SHP77 (cell line): ENCODE data around the gene CELA3B.
A peak's percentile ranks its signal among the peaks of the same experiment; 100 is the strongest.
"Not testable (repeated sequence)": the region's sequence is repeated elsewhere in the genome, so short reads cannot be mapped to it uniquely, and the experiment has no call there.

ENCODE experiments used
- DNase-seq, 2 experiments: peaks; one replicate each; lab custom pipeline; 2025; lab: John Stamatoyannopoulos, UW

The CELA3B gene, protein sequence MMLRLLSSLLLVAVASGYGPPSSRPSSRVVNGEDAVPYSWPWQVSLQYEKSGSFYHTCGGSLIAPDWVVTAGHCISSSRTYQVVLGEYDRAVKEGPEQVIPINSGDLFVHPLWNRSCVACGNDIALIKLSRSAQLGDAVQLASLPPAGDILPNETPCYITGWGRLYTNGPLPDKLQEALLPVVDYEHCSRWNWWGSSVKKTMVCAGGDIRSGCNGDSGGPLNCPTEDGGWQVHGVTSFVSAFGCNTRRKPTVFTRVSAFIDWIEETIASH

DNA sequence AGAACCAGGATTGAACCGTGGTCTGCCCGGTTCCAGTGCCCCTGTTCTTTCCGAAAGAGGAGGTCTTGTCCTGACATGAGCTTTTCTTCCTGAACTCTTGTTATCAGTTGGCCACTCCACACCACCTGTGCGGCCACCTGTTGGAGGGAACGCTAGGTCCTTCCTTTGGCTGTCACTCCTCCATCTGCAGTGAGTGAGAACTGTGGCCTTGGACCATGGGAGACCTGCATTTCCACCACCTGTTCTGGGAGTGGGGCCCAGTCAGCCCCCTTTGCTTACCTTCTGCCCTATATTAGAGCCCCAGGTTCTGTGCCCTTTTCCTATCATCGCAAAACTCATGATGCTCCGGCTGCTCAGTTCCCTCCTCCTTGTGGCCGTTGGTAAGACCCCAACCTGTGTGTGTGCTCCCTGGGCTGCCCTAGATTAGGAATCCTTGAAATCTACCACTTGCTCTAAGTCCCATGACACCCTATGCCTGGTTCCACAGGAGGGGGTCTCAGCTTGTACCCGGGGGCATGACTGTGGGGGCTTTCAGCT is at the start of gene CELA3B:
TSS of gene CELA3B (plus strand) at position 320 of the 537 bp plus-strand sequence. CDS start at position 338, 18 bp downstream.
- DNase-seq, result not testable (repeated sequence)

DNA sequence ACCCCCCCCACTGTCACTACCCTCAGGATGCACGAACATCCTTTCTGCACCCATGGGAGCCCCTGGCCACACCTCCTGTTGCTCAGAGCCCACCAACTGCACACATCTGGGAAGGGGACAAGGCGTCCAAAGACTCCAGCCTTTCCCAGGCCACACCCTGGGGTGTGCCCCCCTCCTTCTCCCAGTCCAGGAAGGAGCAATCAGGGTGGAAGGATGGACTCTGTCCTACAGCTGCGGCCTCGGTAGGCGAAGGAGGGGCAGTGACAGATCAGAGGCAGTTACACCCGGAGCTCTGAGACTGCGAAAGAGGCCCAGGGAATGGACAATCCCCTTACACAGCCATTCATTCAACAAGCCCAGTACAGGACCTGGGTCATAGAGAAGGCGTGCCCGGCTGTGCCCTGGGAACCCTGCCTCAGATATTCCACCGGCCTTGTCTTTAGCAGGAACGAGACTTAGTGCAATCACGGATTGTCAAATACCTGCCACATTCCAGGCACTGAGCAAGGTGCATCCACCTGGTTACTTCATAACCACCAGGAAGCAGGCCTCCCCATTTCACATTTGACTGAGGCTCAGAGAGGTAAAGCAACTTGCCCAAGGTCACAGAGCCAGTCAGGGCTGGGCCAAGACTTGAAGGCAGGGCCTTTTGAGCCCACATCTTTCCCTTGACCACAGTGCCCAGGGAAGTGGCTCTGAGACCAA is 49.1 kb upstream of the CELA3B start:
- DNase-seq, result no peak

DNA sequence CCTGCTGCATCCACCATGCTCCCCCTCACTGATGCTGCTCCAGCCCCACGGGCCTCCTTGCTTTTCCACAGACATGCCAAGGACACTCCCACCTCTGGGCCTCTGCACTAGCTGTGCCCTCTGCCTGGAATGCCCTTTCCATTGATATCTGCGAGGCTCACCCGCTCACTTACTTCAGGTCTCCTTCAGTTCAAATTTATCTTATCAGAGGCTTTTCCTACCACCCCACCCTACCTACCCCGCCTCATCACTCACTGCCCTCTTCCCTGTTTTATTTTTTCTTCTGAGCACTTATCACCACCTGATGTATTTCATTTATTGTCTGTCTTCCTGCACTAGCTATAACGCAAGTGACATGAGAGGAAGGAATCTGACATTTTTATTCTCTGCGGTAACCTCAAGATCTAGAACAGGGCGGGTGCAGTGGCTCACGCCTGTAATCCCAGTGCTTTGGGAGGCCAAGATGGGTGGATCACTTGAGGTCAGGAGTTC is 46.7 kb upstream of the CELA3B start:
- no peak for DNase-seq

- DNase-seq, result no peak
Measured at GRCh38 chr1:21930629-21931170, 46.1 kb upstream of the CELA3B start.

GRCh38 chr1:21931171-21932093 is 45.4 kb upstream of the CELA3B start:
- DNase-seq, result no peak

DNA sequence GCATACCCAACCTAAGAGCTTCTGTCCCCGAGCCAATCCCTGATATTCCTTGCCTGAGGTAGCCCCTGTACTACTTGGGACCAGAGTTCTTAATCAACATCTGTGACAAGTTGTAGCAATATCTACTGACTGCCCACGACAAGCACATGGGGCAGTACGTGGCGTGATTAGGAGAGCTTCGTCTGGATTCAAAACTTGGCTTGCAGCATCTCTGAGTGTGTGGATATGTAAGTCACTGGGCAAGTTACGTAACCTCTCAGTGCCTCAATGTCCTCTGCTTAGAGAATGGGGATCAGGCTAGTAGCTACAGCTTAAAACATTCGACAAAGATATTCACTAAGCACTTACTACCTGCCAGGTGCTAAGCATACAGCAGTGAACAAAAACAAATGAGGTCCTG is 44.7 kb upstream of the CELA3B start:
- DNase-seq, result no peak

- DNase-seq, result peak; percentile 34 to 64
Measured at GRCh38 chr1:21933397-21934248, 43.2 kb upstream of the CELA3B start.

GRCh38 chr1:21935393-21935804 is 41.4 kb upstream of the CELA3B start:
- no peak for DNase-seq

DNA sequence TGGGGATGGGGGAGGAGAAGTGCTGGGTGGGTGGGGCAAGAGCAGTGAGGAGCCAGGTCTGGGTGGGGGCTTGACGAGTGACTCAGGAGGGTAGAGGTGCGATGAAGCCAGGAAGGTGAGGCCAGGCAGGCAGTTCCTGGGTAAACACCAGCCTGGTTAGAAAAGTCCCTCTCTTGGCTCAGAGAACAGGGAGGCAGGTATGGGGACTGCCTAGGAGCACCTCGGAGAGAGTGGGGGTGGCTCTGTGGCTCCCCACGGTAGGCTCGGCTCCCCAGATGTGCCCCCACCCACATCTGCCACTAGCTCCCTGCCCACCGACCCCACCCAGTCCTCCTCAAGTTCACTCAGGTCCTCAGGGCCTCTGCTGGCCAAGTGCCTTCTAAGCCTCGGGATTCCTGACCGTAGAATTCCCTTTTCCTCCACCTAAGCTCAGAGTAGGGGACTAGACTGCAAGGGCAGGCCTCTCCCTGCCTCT is 40.9 kb upstream of the CELA3B start:
- DNase-seq, result no peak

- DNase-seq, result no peak
Measured at GRCh38 chr1:21936366-21937031, 40.3 kb upstream of the CELA3B start.

- no peak for DNase-seq
Measured at GRCh38 chr1:21937034-21937371, 39.8 kb upstream of the CELA3B start, which contains the start of gene HSPG2. TSS of gene HSPG2 (minus strand) at chr1:21937310. CDS start at chr1:21937217, 93 bp downstream.

- peak; percentile 38 to 55 for DNase-seq
Measured at GRCh38 chr1:21937372-21938121, 39.3 kb upstream of the CELA3B start.

GRCh38 chr1:21938732-21939538 is 37.9 kb upstream of the CELA3B start:
- no peak for DNase-seq

DNA sequence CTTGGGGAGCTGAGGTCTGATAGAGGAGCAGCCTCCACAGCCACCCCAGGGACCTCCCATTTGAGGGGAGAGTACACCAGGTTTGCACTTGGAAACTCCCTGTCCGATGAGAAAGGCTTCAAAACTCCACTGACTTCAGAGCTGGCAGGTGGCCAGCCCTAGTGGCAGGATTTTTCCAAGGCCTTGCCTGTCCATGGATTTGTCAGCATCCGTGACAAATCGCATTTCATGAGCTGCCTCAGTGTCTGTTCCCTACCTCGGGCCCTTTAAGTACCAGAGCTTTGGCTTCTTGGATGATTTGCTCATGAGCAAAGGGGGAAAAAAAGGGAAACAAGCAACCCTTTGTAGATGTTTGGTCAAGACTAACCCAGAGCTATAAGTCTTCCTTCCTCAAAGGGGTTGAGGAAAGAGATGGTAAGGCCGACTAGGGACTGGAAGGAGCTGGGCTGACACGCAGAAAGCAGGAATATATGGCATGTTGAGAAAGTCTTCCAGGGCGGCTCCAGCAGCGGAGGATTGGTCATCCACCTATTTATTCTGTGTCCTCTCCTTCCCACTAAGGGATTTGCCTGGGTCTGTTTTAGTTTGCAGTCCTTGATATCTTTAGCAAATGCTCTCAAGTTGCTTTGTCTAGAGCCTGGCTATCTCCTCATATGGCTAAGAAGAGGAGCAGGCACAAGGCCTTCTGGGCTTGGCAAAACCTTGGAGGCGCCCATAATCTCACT is 37.0 kb upstream of the CELA3B start:
- DNase-seq, result peak; percentile 21 to 38

- no peak for DNase-seq
Measured at GRCh38 chr1:21940492-21940891, 36.3 kb upstream of the CELA3B start.

GRCh38 chr1:21941370-21941769 is 35.5 kb upstream of the CELA3B start:
- no peak for DNase-seq

- DNase-seq, result no peak
Measured at GRCh38 chr1:21942464-21942863, 34.4 kb upstream of the CELA3B start.
